HEK293 (cell line): Measurements from ENCODE around the gene GUCY2D.
A peak's percentile ranks its signal among the peaks of the same experiment; 100 is the strongest.

Experiments used
- CTCF ChIA-PET: fragments of 350-600 bp; formaldehyde crosslinking; extraction: SDS; loops from one replicate; lab custom pipeline; 2021; ENCODE audit warnings: antibody characterized with exemption; lab: Yijun Ruan, JAX
- POLR2A ChIA-PET: fragments of 300-600 bp; formaldehyde crosslinking; extraction: SDS; loops from one replicate; lab custom pipeline; 2020; ENCODE audit warnings: antibody characterized with exemption, inconsistent platforms; lab: Yijun Ruan, JAX
- H3K27ac ChIP-seq: fragments of 200-500 bp; sonication (Bioruptor generic); 2 replicates; pipeline ENCODE4 v1.5.1; 2014; ENCODE audit warnings: low read depth, low read length, control low read depth, inconsistent platforms; ENCODE audit errors: extremely low read depth
- H3K36me3 ChIP-seq, 2 experiments: fragments of 200-500 bp in 1 of 2; sonication (Bioruptor generic) in 1 of 2; 1 replicate in 1 of 2; 2 replicates in 1 of 2; pipeline ENCODE4 v1.5.1; 2014 to 2017; ENCODE audit warnings: inconsistent platforms in 2 of 2, low read length in 2 of 2; ENCODE audit not compliant: control insufficient read depth in 2 of 2, insufficient read depth in 1 of 2
- H3K4me1 ChIP-seq: fragments of 200-500 bp; sonication (Bioruptor generic); 2 replicates; pipeline ENCODE4 v1.5.1; 2014; ENCODE audit warnings: mild to moderate bottlenecking, low read length, inconsistent platforms; ENCODE audit not compliant: control insufficient read depth, insufficient read depth
- H3K4me3 ChIP-seq: 2 replicates; pipeline ENCODE4 v1.5.1; 2011; ENCODE audit warnings: low read depth, mild to moderate bottlenecking, control low read depth, low read length, moderate library complexity
- H3K9me3 ChIP-seq: fragments of 200-500 bp; sonication (Bioruptor generic); 2 replicates; pipeline ENCODE4 v1.5.1; 2014; ENCODE audit warnings: low read depth, low read length, inconsistent platforms; ENCODE audit not compliant: control insufficient read depth, insufficient read depth
- ATF2 ChIP-seq: fragments of 450-650 bp; formaldehyde crosslinking; IDR thresholded peaks from 2 replicates; pipeline ENCODE4 v1.5.1; 2016; ENCODE audit warnings: missing biosample characterization, missing genetic modification characterization, low read depth
- FEZF1 ChIP-seq: fragments of 450-650 bp; formaldehyde crosslinking; IDR thresholded peaks from 2 replicates; pipeline ENCODE4 v1.5.1; 2016; ENCODE audit warnings: missing biosample characterization, missing genetic modification characterization
- GLI4 ChIP-seq: fragments of 450-650 bp; formaldehyde crosslinking; IDR thresholded peaks from 2 replicates; pipeline ENCODE4 v1.5.1; 2016; ENCODE audit warnings: missing biosample characterization, missing genetic modification characterization
- KLF1 ChIP-seq: fragments of 450-650 bp; formaldehyde crosslinking; IDR thresholded peaks from 2 replicates; pipeline ENCODE4 v1.5.1; 2016; ENCODE audit warnings: missing biosample characterization, missing genetic modification characterization
- PRDM2 ChIP-seq: fragments of 450-650 bp; formaldehyde crosslinking; IDR thresholded peaks from 2 replicates; pipeline ENCODE4 v1.5.1; 2016; ENCODE audit warnings: missing biosample characterization, missing genetic modification characterization, borderline replicate concordance
- ZFHX2 ChIP-seq: fragments of 450-650 bp; formaldehyde crosslinking; conservative IDR thresholded peaks from 2 replicates; pipeline ENCODE4 v1.5.1; 2016; ENCODE audit warnings: missing biosample characterization, missing genetic modification characterization
- ZFP3 ChIP-seq: fragments of 450-650 bp; formaldehyde crosslinking; IDR thresholded peaks from 2 replicates; pipeline ENCODE4 v1.5.1; 2016; ENCODE audit warnings: low read depth, missing biosample characterization, missing genetic modification characterization
- ZNF114 ChIP-seq: fragments of 450-650 bp; formaldehyde crosslinking; IDR thresholded peaks from 2 replicates; pipeline ENCODE4 v1.5.0; 2017; ENCODE audit warnings: missing biosample characterization, missing genetic modification characterization
- ZNF19 ChIP-seq: fragments of 450-650 bp; formaldehyde crosslinking; IDR thresholded peaks from 2 replicates; pipeline ENCODE4; 2016; ENCODE audit warnings: missing biosample characterization, missing genetic modification characterization, low read depth
- ZNF23 ChIP-seq: fragments of 450-650 bp; formaldehyde crosslinking; IDR thresholded peaks from 2 replicates; pipeline ENCODE4 v1.5.1; 2016; ENCODE audit warnings: missing biosample characterization, missing genetic modification characterization, borderline replicate concordance
- ZNF274 ChIP-seq, 2 experiments: fragments of 200-500 bp in 1 of 2; fragments of 450-650 bp in 1 of 2; sonication (Bioruptor generic) in 1 of 2; formaldehyde crosslinking in 1 of 2; IDR thresholded peaks; 2 replicates each; pipeline versions ENCODE4 v1.5.1 to v1.6.1; 2014 to 2016; ENCODE audit warnings: borderline replicate concordance in 1 of 2, inconsistent platforms in 1 of 2, low read length in 1 of 2, missing biosample characterization in 1 of 2, missing genetic modification characterization in 1 of 2
- ZNF394 ChIP-seq: fragments of 450-650 bp; formaldehyde crosslinking; IDR thresholded peaks from 2 replicates; pipeline ENCODE4 v1.5.1; 2016; ENCODE audit warnings: missing biosample characterization, missing genetic modification characterization, mild to moderate bottlenecking, moderate library complexity, borderline replicate concordance
- ZNF433 ChIP-seq: fragments of 450-650 bp; formaldehyde crosslinking; IDR thresholded peaks from 2 replicates; pipeline ENCODE4 v1.5.1; 2016; ENCODE audit warnings: missing biosample characterization, missing genetic modification characterization, low read depth
- ZNF501 ChIP-seq: fragments of 450-650 bp; formaldehyde crosslinking; IDR thresholded peaks from 2 replicates; pipeline ENCODE4 v1.5.1; 2016; ENCODE audit warnings: missing biosample characterization, missing genetic modification characterization
- ZNF521 ChIP-seq: fragments of 450-650 bp; formaldehyde crosslinking; IDR thresholded peaks from 2 replicates; pipeline ENCODE4 v1.5.1; 2017; ENCODE audit warnings: missing biosample characterization, mild to moderate bottlenecking, missing genetic modification characterization
- ZNF560 ChIP-seq: fragments of 450-650 bp; formaldehyde crosslinking; IDR thresholded peaks from 2 replicates; pipeline ENCODE4 v1.5.1; 2017; ENCODE audit warnings: missing biosample characterization, missing genetic modification characterization, borderline replicate concordance
- ZNF600 ChIP-seq: fragments of 450-650 bp; formaldehyde crosslinking; IDR thresholded peaks from 2 replicates; pipeline ENCODE4 v1.5.1; 2016; ENCODE audit warnings: missing biosample characterization, missing genetic modification characterization
- ZNF610 ChIP-seq: fragments of 450-650 bp; formaldehyde crosslinking; IDR thresholded peaks from 2 replicates; pipeline ENCODE4 v1.5.1; 2016; ENCODE audit warnings: missing biosample characterization, missing genetic modification characterization, borderline replicate concordance
- ZNF677 ChIP-seq: fragments of 450-650 bp; IDR thresholded peaks from 2 replicates; pipeline ENCODE4 v1.5.0; 2018; ENCODE audit warnings: missing biosample characterization, mild to moderate bottlenecking, missing genetic modification characterization, moderate library complexity
- ZNF843 ChIP-seq: fragments of 450-650 bp; formaldehyde crosslinking; IDR thresholded peaks from 2 replicates; pipeline ENCODE4 v1.5.1; 2016; ENCODE audit warnings: missing biosample characterization, missing genetic modification characterization
- ZXDB ChIP-seq: fragments of 450-650 bp; formaldehyde crosslinking; IDR thresholded peaks from 2 replicates; pipeline ENCODE4 v1.5.1; 2016; ENCODE audit warnings: missing biosample characterization, missing genetic modification characterization

Gene GUCY2D

GRCh38 chr17:8047769-8048110 lies 45.3 kb downstream of the GUCY2D start:
- no peaks in the 10 kb centered on the region for H3K36me3 ChIP-seq
- H3K27ac ChIP-seq, result no peak overlapping the region
- H3K4me1 ChIP-seq, result no peaks in the 10 kb centered on the region
- ChIA-PET POLR2A (no interaction called here), CTCF (interaction anchor here (0.5 to 3.3 kb wide), 6 partner anchors 9 to 767 kb away, joined by 3 to 18 read pairs (median 4); partner anchors contain the start of gene SLC2A4)
- H3K4me3 ChIP-seq, result no peak overlapping the region
- no peaks in the 10 kb centered on the region for H3K9me3 ChIP-seq
- no peak for TF ChIP-seq ZXDB (tag by site-specific recombination)
- no peak for TF ChIP-seq ZNF114
- TF ChIP-seq ZFHX2 (tag by site-specific recombination), result peak; percentile 49

- Histone ChIP-seq H3K4me1 (no peaks in the 10 kb centered on the region), H3K27ac (no peak overlapping the region), H3K9me3 (no peaks in the 10 kb centered on the region), H3K36me3 (no peaks in the 10 kb centered on the region), H3K4me3 (no peak overlapping the region)
- CTCF ChIA-PET, result interaction anchor here (0.7 to 3.3 kb wide), 4 partner anchors 9 to 759 kb away, joined by 3 to 18 read pairs (median 4); no protein-coding TSS in a partner anchor
- POLR2A ChIA-PET, result no interaction called here
- TF ChIP-seq ZNF843 (tag by site-specific recombination), result no peak
- no peak for TF ChIP-seq ZNF394
- TF ChIP-seq ZNF501 (tag by site-specific recombination), result no peak
- no peak for TF ChIP-seq ZXDB (tag by site-specific recombination)
- TF ChIP-seq ZNF274 (IDR thresholded peaks at IDR 0.05; ENCODE audit: low read length), result no peak
- no peak for TF ChIP-seq ZNF274 (tag by site-specific recombination; IDR thresholded peaks at IDR 0.05; ENCODE audit: borderline replicate concordance)
- TF ChIP-seq ZNF610, result no peak
- no peak for TF ChIP-seq ZNF600 (tag by site-specific recombination)
- no peak for TF ChIP-seq ZFP3
- TF ChIP-seq ATF2, result no peak
- no peak for TF ChIP-seq ZNF433 (tag by site-specific recombination)
- TF ChIP-seq ZNF23 (tag by site-specific recombination), result no peak
- no peak for TF ChIP-seq KLF1
- no peak for TF ChIP-seq FEZF1
- TF ChIP-seq GLI4, result no peak
- TF ChIP-seq ZNF19 (tag by site-specific recombination), result no peak
- no peak for TF ChIP-seq PRDM2 (tag by site-specific recombination)
- TF ChIP-seq ZNF560 (tag by site-specific recombination), result no peak
- no peak for TF ChIP-seq ZNF521 (tag by site-specific recombination)
- no peak for TF ChIP-seq ZNF677 (tag by site-specific recombination)
- TF ChIP-seq, all 188 proteins: peak for 0
These were observed 45.8 kb downstream of the GUCY2D start for GRCh38 chr17:8048236-8048635.
